Kidney (tissue), 14 donors: Measurements from ENCODE around the gene KDM1A. TPM values are rescaled to one million over a fixed set of nuclear protein-coding genes. Genes with fewer than 3 reads are reported as not detected.
A peak's percentile ranks its signal among the peaks of the same experiment; 100 is the strongest.
"Not testable (repeated sequence)": the region's sequence is repeated elsewhere in the genome, so short reads cannot be mapped to it uniquely, and the experiment has no call there.

Experiments used
- DNase-seq, 5 donors: peaks; one replicate each; pipeline ENCODE4 v3.0.0-alpha.2; 2013 to 2020
- FAIRE-seq: peaks from 2 replicates; lab custom pipeline; 2012; peaks lifted over from hg19 to GRCh38; lab: Jason Lieb, UNC
- H3K27ac ChIP-seq, 2 donors: one replicate each; pipeline ENCODE4 v1.7.0; 2013; ENCODE audit warnings: low read depth in 2 of 2, low read length in 2 of 2, inconsistent platforms in 1 of 2
- H3K27me3 ChIP-seq: one replicate; pipeline ENCODE4 v1.7.1; 2013; ENCODE audit warnings: low read length, inconsistent platforms; ENCODE audit not compliant: control insufficient read depth, insufficient read depth
- H3K36me3 ChIP-seq, 3 donors: one replicate each; pipeline versions ENCODE4 v1.7.0 to v1.7.1; 2013; ENCODE audit warnings: low read length in 3 of 3, control low read depth in 1 of 3, inconsistent platforms in 1 of 3; ENCODE audit not compliant: insufficient read depth in 3 of 3, control insufficient read depth in 2 of 3
- H3K4me1 ChIP-seq, 3 donors: one replicate each; pipeline versions ENCODE4 v1.7.0 to v1.7.1; 2013; ENCODE audit warnings: low read length in 3 of 3, inconsistent platforms in 1 of 3, low read depth in 1 of 3; ENCODE audit not compliant: control insufficient read depth in 2 of 3, insufficient read depth in 2 of 3
- H3K4me3 ChIP-seq, 3 donors: one replicate each; pipeline versions ENCODE4 v1.7.0 to v1.8.1; 2013; ENCODE audit warnings: low read length in 3 of 3, control low read depth in 1 of 3, inconsistent platforms in 1 of 3
- H3K9ac ChIP-seq, 3 donors: one replicate each; pipeline versions ENCODE4 v1.7.0 to v1.7.1; 2013; ENCODE audit warnings: low read length in 3 of 3, control low read depth in 1 of 3, inconsistent platforms in 1 of 3
- H3K9me3 ChIP-seq, 3 donors: one replicate each; pipeline versions ENCODE4 v1.7.0 to v1.7.1; 2013; ENCODE audit warnings: low read length in 3 of 3, control low read depth in 1 of 3, inconsistent platforms in 1 of 3; ENCODE audit not compliant: control insufficient read depth in 2 of 3, insufficient read depth in 1 of 3
- CTCF ChIP-seq: IDR thresholded peaks from 3 replicates; pipeline ENCODE4 v1.5.1; 2012; ENCODE audit warnings: mild to moderate bottlenecking, moderate library complexity, borderline replicate concordance; ENCODE audit not compliant: insufficient read depth; ENCODE audit errors: extremely low read depth
- intact Hi-C: fragments of 100-400 bp; cut with DNase I; formaldehyde crosslinking; loops from one replicate; pipeline ENCODE4 v1.11.1; 2022
- polyA plus RNA-seq: library from polyadenylated mRNA; stranded (reverse); fragments of 350-450 nt; fragmentation: Illumina TruSeq; extraction: RNeasy Lipid Tissue Mini Kit (QIAGEN cat#74804); gene quantifications from one replicate; pipeline ENCODE4 v1.2.3, GENCODE V29; 2014; ENCODE audit warnings: low read depth, low replicate concordance; ENCODE audit not compliant: insufficient read depth
- total RNA-seq: library from RNA; stranded (reverse); fragmentation: NEBNext Ultra II Directional; extraction: Animal tissue kit (Norgen Biotek cat#: 25700); gene quantifications from one replicate; pipeline ENCODE4 v1.2.1, GENCODE V29; 2021
- donor health status: control.
- donor health status: control.
- donor health status: control.
- donor health status: control.
- donor health status: control.
- donor health status: DM: yes; HTN: yes; CAD: no.
- donor health status: Normal renal cell carcinoma (clear cell type).

KDM1A gene
- total and polyA plus RNA-seq, 2 donors from 2014 or later: 33.3 to 54.4 TPM

GRCh38 chr1:23007106-23007505 is 12.2 kb upstream of the KDM1A start:
- TF ChIP-seq CTCF: no peak
- DNase-seq (no peak), FAIRE-seq (no peak)
- no peaks in the 10 kb centered on the region for H3K36me3 ChIP-seq
- no peak overlapping the region for H3K27ac ChIP-seq
- intact Hi-C loops: no loop called here
- H3K9me3 ChIP-seq: no peaks in the 10 kb centered on the region
- no peaks in the 10 kb centered on the region for H3K27me3 ChIP-seq
- no peak overlapping the region for H3K4me3 ChIP-seq
- H3K9ac ChIP-seq: no peak overlapping the region
- no peaks in the 10 kb centered on the region for H3K4me1 ChIP-seq

- Histone ChIP-seq H3K4me3 (no peak overlapping the region), H3K9me3 (no peaks in the 10 kb centered on the region), H3K9ac (no peak overlapping the region), H3K27me3 (no peaks in the 10 kb centered on the region), H3K36me3 (no peaks in the 10 kb centered on the region), H3K27ac (no peak overlapping the region), H3K4me1 (no peaks in the 10 kb centered on the region)
- no peak for FAIRE-seq
- intact Hi-C loops: no loop called here
- TF ChIP-seq CTCF: no peak
- DNase-seq: no peak
Observed at GRCh38 chr1:23008901-23009300, 10.4 kb upstream of the KDM1A start.

- H3K9me3 ChIP-seq, H3K4me1 ChIP-seq, H3K27me3 ChIP-seq, H3K4me3 ChIP-seq, H3K27ac ChIP-seq, DNase-seq, FAIRE-seq, H3K36me3 ChIP-seq, H3K9ac ChIP-seq, intact Hi-C loops: not testable (repeated sequence)
Observed at GRCh38 chr1:23010025-23010424, 9.2 kb upstream of the KDM1A start.

GRCh38 chr1:23013657-23014056 is 5.6 kb upstream of the KDM1A start:
- peak in 4 of 5 donors; percentile 75 to 91 (median 82) for DNase-seq
- FAIRE-seq: no peak
- no peaks in the 10 kb centered on the region for H3K4me1 ChIP-seq
- no peak overlapping the region for H3K4me3 ChIP-seq
- H3K36me3 ChIP-seq: no peaks in the 10 kb centered on the region
- H3K27ac ChIP-seq: no peak overlapping the region
- no peak for TF ChIP-seq CTCF
- H3K27me3 ChIP-seq: no peaks in the 10 kb centered on the region
- H3K9me3 ChIP-seq: no peaks in the 10 kb centered on the region
- intact Hi-C loops: no loop called here
- H3K9ac ChIP-seq: no peak overlapping the region
